Nephron (organoid): ENCODE data around the gene GP9.
"Not testable (repeated sequence)": the region's sequence is repeated elsewhere in the genome, so short reads cannot be mapped to it uniquely, and the experiment has no call there.

Experiments
- H3K27ac Mint-ChIP-seq, 3 experiments: 2 replicates each; pipeline ENCODE4 v1.8.0; 2020; ENCODE audit warnings: mixed read lengths in 3 of 3, mild to moderate bottlenecking in 2 of 3, moderate library complexity in 1 of 3
- H3K27me3 Mint-ChIP-seq: 2 replicates; pipeline ENCODE4 v1.8.0; 2021; ENCODE audit warnings: low read depth, mild to moderate bottlenecking, moderate library complexity, mixed read lengths
- H3K36me3 Mint-ChIP-seq: 2 replicates; pipeline ENCODE4 v1.8.0; 2020; ENCODE audit warnings: low read depth, mixed read lengths
- H3K4me1 Mint-ChIP-seq: 2 replicates; pipeline ENCODE4 v1.8.0; 2020; ENCODE audit warnings: mixed read lengths
- H3K4me3 Mint-ChIP-seq, 3 experiments: 2 replicates each; pipeline ENCODE4 v1.8.0; 2020; ENCODE audit warnings: mild to moderate bottlenecking in 3 of 3, mixed read lengths in 3 of 3, moderate library complexity in 2 of 3
- H3K9me3 Mint-ChIP-seq: 2 replicates; pipeline ENCODE4 v1.8.0; 2020; ENCODE audit warnings: mixed read lengths
- CTCF ChIP-seq, 3 experiments: fragments of 200-600 bp; sonication (generic); IDR thresholded peaks; one replicate each; pipeline ENCODE4 v1.5.0; 2021; ENCODE audit warnings: antibody characterized with exemption in 3 of 3; ENCODE audit not compliant: unreplicated experiment in 3 of 3

The GP9 gene

GRCh38 chr3:129105862-129106261 lies 45.3 kb downstream of the GP9 start:
- Mint-ChIP-seq H3K4me3 (no peak overlapping the region), H3K9me3 (no peaks in the 10 kb centered on the region), H3K27ac (no peak overlapping the region), H3K4me1 (no peaks in the 10 kb centered on the region), H3K36me3 (peaks cover 14% of the 10 kb centered on the region), H3K27me3 (no peaks in the 10 kb centered on the region)
- TF ChIP-seq CTCF (IDR thresholded peaks at IDR 0.05; ENCODE audit: unreplicated experiment in 3 of 3): no peak

- H3K4me3 Mint-ChIP-seq: no peak overlapping the region
- no peaks in the 10 kb centered on the region for H3K27me3 Mint-ChIP-seq
- no peaks in the 10 kb centered on the region for H3K9me3 Mint-ChIP-seq
- no peak for TF ChIP-seq CTCF (IDR thresholded peaks at IDR 0.05; ENCODE audit: unreplicated experiment in 3 of 3)
- H3K36me3 Mint-ChIP-seq: peaks cover 16% of the 10 kb centered on the region
- no peak overlapping the region for H3K27ac Mint-ChIP-seq
- H3K4me1 Mint-ChIP-seq: no peaks in the 10 kb centered on the region
These were observed 45.7 kb downstream of the GP9 start for GRCh38 chr3:129106320-129106719.

- Mint-ChIP-seq H3K4me3 (no peak overlapping the region), H3K4me1 (no peaks in the 10 kb centered on the region), H3K27me3 (no peaks in the 10 kb centered on the region), H3K27ac (no peak overlapping the region), H3K36me3 (peaks cover 19% of the 10 kb centered on the region), H3K9me3 (no peaks in the 10 kb centered on the region)
- TF ChIP-seq CTCF (IDR thresholded peaks at IDR 0.05; ENCODE audit: unreplicated experiment in 3 of 3): no peak
These were observed 46.4 kb downstream of the GP9 start for GRCh38 chr3:129106866-129107565.

- TF ChIP-seq CTCF (IDR thresholded peaks at IDR 0.05; ENCODE audit: unreplicated experiment in 3 of 3): no peak
- Mint-ChIP-seq H3K4me3 (no peak overlapping the region), H3K27me3 (no peaks in the 10 kb centered on the region), H3K36me3 (peaks cover 19% of the 10 kb centered on the region), H3K4me1 (no peaks in the 10 kb centered on the region), H3K9me3 (no peaks in the 10 kb centered on the region), H3K27ac (no peak overlapping the region)
These were observed 47.2 kb downstream of the GP9 start for GRCh38 chr3:129107793-129108192.

- peaks cover 27% of the 10 kb centered on the region for H3K36me3 Mint-ChIP-seq
- H3K4me3 Mint-ChIP-seq, H3K27me3 Mint-ChIP-seq, H3K27ac Mint-ChIP-seq, H3K4me1 Mint-ChIP-seq, H3K9me3 Mint-ChIP-seq: not testable (repeated sequence)
These were observed 50.6 kb downstream of the GP9 start for GRCh38 chr3:129111076-129111780.
